Mesenchymal stem cell (in vitro differentiated cells and primary cell): Measurements from ENCODE around the gene DNAH3.
A peak's percentile ranks its signal among the peaks of the same experiment; 100 is the strongest.

Experiments used
- DNase-seq: peaks from one replicate; pipeline ENCODE4 v3.0.0-alpha.2; 2013
- H2AFZ ChIP-seq: one replicate; pipeline ENCODE4 v1.6.1; 2013; ENCODE audit warnings: low read depth, mild to moderate bottlenecking, control low read depth, inconsistent platforms, low read length, moderate library complexity
- H2AK5ac ChIP-seq: 2 replicates; pipeline ENCODE4 v1.6.1; 2013; ENCODE audit warnings: low read length, moderate library complexity, mild to moderate bottlenecking, inconsistent platforms; ENCODE audit not compliant: severe bottlenecking
- H2BK120ac ChIP-seq: one replicate; pipeline ENCODE4 v1.6.1; 2013; ENCODE audit warnings: low read depth, mild to moderate bottlenecking, inconsistent platforms, low read length, moderate library complexity
- H2BK12ac ChIP-seq, 2 experiments: one replicate each; pipeline ENCODE4 v1.6.1; 2013; ENCODE audit warnings: inconsistent platforms in 2 of 2, low read length in 2 of 2, mild to moderate bottlenecking in 2 of 2, moderate library complexity in 2 of 2, control low read depth in 1 of 2
- H2BK15ac ChIP-seq: one replicate; pipeline ENCODE4 v1.6.1; 2013; ENCODE audit warnings: mild to moderate bottlenecking, low read depth, inconsistent platforms; ENCODE audit not compliant: poor library complexity, severe bottlenecking
- H2BK5ac ChIP-seq: 2 replicates; pipeline ENCODE4 v1.6.1; 2013; ENCODE audit warnings: low read depth, mild to moderate bottlenecking, low read length, control low read depth, inconsistent platforms; ENCODE audit not compliant: poor library complexity, severe bottlenecking
- H3K14ac ChIP-seq, 2 experiments: one replicate each; pipeline ENCODE4 v1.6.1; 2013; ENCODE audit warnings: inconsistent platforms in 2 of 2, low read length in 2 of 2, control low read depth in 1 of 2, mild to moderate bottlenecking in 1 of 2, moderate library complexity in 1 of 2
- H3K18ac ChIP-seq, 2 experiments: one replicate each; pipeline ENCODE4 v1.6.1; 2013; ENCODE audit warnings: inconsistent platforms in 2 of 2, low read length in 2 of 2, control low read depth in 1 of 2, low read depth in 1 of 2, mild to moderate bottlenecking in 1 of 2
- H3K23ac ChIP-seq, 2 experiments: one replicate each; pipeline ENCODE4 v1.6.1; 2013; ENCODE audit warnings: inconsistent platforms in 2 of 2, low read length in 2 of 2, mild to moderate bottlenecking in 2 of 2, moderate library complexity in 2 of 2, control low read depth in 1 of 2
- H3K27ac ChIP-seq: 2 replicates; pipeline ENCODE4 v1.5.1; 2013; ENCODE audit warnings: mild to moderate bottlenecking, moderate library complexity, low read length, control low read depth, inconsistent platforms; ENCODE audit not compliant: poor library complexity, severe bottlenecking
- H3K27me3 ChIP-seq, 2 experiments: 2 replicates each; pipeline versions ENCODE4 v1.6.1 to v1.7.0; 2013; ENCODE audit warnings: low read length in 2 of 2, mild to moderate bottlenecking in 2 of 2, moderate library complexity in 2 of 2, control low read depth in 1 of 2, inconsistent platforms in 1 of 2; ENCODE audit not compliant: control insufficient read depth in 1 of 2, insufficient read depth in 1 of 2
- H3K36me3 ChIP-seq, 2 experiments: 2 replicates each; pipeline versions ENCODE4 v1.6.1 to v1.7.0; 2013; ENCODE audit warnings: low read length in 2 of 2, control low read depth in 1 of 2, inconsistent platforms in 1 of 2, low read depth in 1 of 2, mild to moderate bottlenecking in 1 of 2; ENCODE audit not compliant: insufficient read depth in 2 of 2, control insufficient read depth in 1 of 2
- H3K4ac ChIP-seq, 2 experiments: one replicate each; pipeline ENCODE4 v1.6.1; 2013; ENCODE audit warnings: inconsistent platforms in 2 of 2, low read length in 2 of 2, mild to moderate bottlenecking in 2 of 2, moderate library complexity in 2 of 2, control low read depth in 1 of 2, low read depth in 1 of 2
- H3K4me1 ChIP-seq: 2 replicates; pipeline ENCODE4 v1.6.1; 2013; ENCODE audit warnings: low read depth, low read length, control low read depth; ENCODE audit not compliant: control insufficient read depth, insufficient read depth
- H3K4me2 ChIP-seq: 2 replicates; pipeline ENCODE4 v1.6.1; 2013; ENCODE audit warnings: low read length, mild to moderate bottlenecking, inconsistent platforms; ENCODE audit not compliant: poor library complexity, severe bottlenecking
- H3K4me3 ChIP-seq, 2 experiments: 2 replicates each; pipeline versions ENCODE4 v1.5.1 to v1.7.0; 2013; ENCODE audit warnings: low read length in 2 of 2, mild to moderate bottlenecking in 2 of 2, control low read depth in 1 of 2, low read depth in 1 of 2; ENCODE audit not compliant: insufficient read depth in 1 of 2
- H3K79me1 ChIP-seq: replicated peaks from 2 replicates; pipeline ENCODE4 v1.6.1; 2013; ENCODE audit warnings: mild to moderate bottlenecking, control low read depth, low read length, inconsistent platforms; ENCODE audit not compliant: poor library complexity, severe bottlenecking
- H3K9ac ChIP-seq: 2 replicates; pipeline ENCODE4 v1.7.0; 2013; ENCODE audit warnings: mild to moderate bottlenecking, low read length, moderate library complexity
- H3K9me3 ChIP-seq: 2 replicates; pipeline ENCODE4 v1.7.0; 2013; ENCODE audit warnings: mild to moderate bottlenecking, low read length; ENCODE audit not compliant: control insufficient read depth
- H4K8ac ChIP-seq: one replicate; pipeline ENCODE4 v1.6.1; 2013; ENCODE audit warnings: inconsistent platforms, mild to moderate bottlenecking, low read length, moderate library complexity
- H4K91ac ChIP-seq: one replicate; pipeline ENCODE4 v1.6.1; 2013; ENCODE audit warnings: mild to moderate bottlenecking, low read length, inconsistent platforms
- WGBS: methylation state at CpG from one replicate; pipeline ENCODE4 v1.1.7; 2013; ENCODE audit warnings: mixed read lengths; 5-methylcytosine and 5-hydroxymethylcytosine counted together

Gene DNAH3

GRCh38 chr16:21185659-21186325, 35.1 kb upstream of the DNAH3 start:
- Histone ChIP-seq H3K9ac (no peak overlapping the region), H2BK120ac (no peak overlapping the region), H3K27ac (no peak overlapping the region), H4K91ac (no peak overlapping the region), H2AFZ (no peak overlapping the region), H3K79me1 (no peaks in the 10 kb centered on the region), H3K4me1 (peaks cover 8% of the 10 kb centered on the region), H3K4me2 (no peak overlapping the region), H3K27me3 (no peaks in the 10 kb centered on the region), H2BK12ac (no peak overlapping the region), H3K9me3 (peaks cover 13% of the 10 kb centered on the region), H3K23ac (no peak overlapping the region), H4K8ac (no peak overlapping the region), H3K18ac (no peak overlapping the region), H3K14ac (no peak overlapping the region), H2BK5ac (no peak overlapping the region), H2BK15ac (no peak overlapping the region), H3K4me3 (no peak overlapping the region), H2AK5ac (no peak overlapping the region), H3K4ac (no peak overlapping the region), H3K36me3 (peaks cover 12 to 27% of the 10 kb centered on the region in 2 experiments)
- DNase-seq: no peak
- WGBS: 94% methylated on average over 10 of the region's 12 CpGs

GRCh38 chr16:21184834-21185233, 34.2 kb upstream of the DNAH3 start:
- no peak overlapping the region for H3K4ac ChIP-seq
- H3K4me1 ChIP-seq: peaks cover 8% of the 10 kb centered on the region
- peaks cover 15 to 34% of the 10 kb centered on the region in 2 experiments for H3K36me3 ChIP-seq
- H4K91ac ChIP-seq: no peak overlapping the region
- no peak overlapping the region for H3K27ac ChIP-seq
- H2BK5ac ChIP-seq: no peak overlapping the region
- no peak overlapping the region for H2BK12ac ChIP-seq
- no peaks in the 10 kb centered on the region for H3K79me1 ChIP-seq
- no peak overlapping the region for H2AK5ac ChIP-seq
- H2AFZ ChIP-seq: no peak overlapping the region
- DNase-seq: peak; percentile 6
- H2BK120ac ChIP-seq: no peak overlapping the region
- H2BK15ac ChIP-seq: no peak overlapping the region
- no peak overlapping the region for H3K4me2 ChIP-seq
- H3K27me3 ChIP-seq: no peaks in the 10 kb centered on the region
- H3K18ac ChIP-seq: no peak overlapping the region
- H3K9me3 ChIP-seq: peaks cover 13% of the 10 kb centered on the region
- H3K14ac ChIP-seq: no peak overlapping the region
- no peak overlapping the region for H3K9ac ChIP-seq
- no peak overlapping the region for H3K4me3 ChIP-seq
- H3K23ac ChIP-seq: no peak overlapping the region
- no peak overlapping the region for H4K8ac ChIP-seq
- 89% methylated on average over 3 of the region's 3 CpGs for WGBS

GRCh38 chr16:21183995-21184394, 33.3 kb upstream of the DNAH3 start:
- Histone ChIP-seq H4K91ac (no peak overlapping the region), H3K4me1 (peaks cover 8% of the 10 kb centered on the region), H3K4ac (no peak overlapping the region), H3K27me3 (no peaks in the 10 kb centered on the region), H2AFZ (no peak overlapping the region), H2AK5ac (no peak overlapping the region), H3K4me2 (no peak overlapping the region), H3K18ac (no peak overlapping the region), H4K8ac (no peak overlapping the region), H2BK5ac (no peak overlapping the region), H3K14ac (no peak overlapping the region), H3K27ac (no peak overlapping the region), H3K4me3 (no peak overlapping the region), H3K36me3 (peaks cover 20 to 43% of the 10 kb centered on the region in 2 experiments), H3K23ac (no peak overlapping the region), H3K9me3 (peaks cover 13% of the 10 kb centered on the region), H3K9ac (no peak overlapping the region), H3K79me1 (no peaks in the 10 kb centered on the region), H2BK12ac (no peak overlapping the region), H2BK15ac (no peak overlapping the region), H2BK120ac (no peak overlapping the region)
- no peak for DNase-seq
- 100% methylated on average over 2 of the region's 3 CpGs for WGBS

- Histone ChIP-seq H3K27me3 (no peaks in the 10 kb centered on the region), H4K91ac (no peak overlapping the region), H3K27ac (no peak overlapping the region), H2BK15ac (no peak overlapping the region), H2BK5ac (no peak overlapping the region), H3K9me3 (peaks cover 13% of the 10 kb centered on the region), H3K4ac (no peak overlapping the region), H3K4me1 (no peaks in the 10 kb centered on the region), H2BK120ac (no peak overlapping the region), H3K4me2 (no peak overlapping the region), H3K36me3 (peaks cover 20 to 78% of the 10 kb centered on the region in 2 experiments), H3K4me3 (no peak overlapping the region), H3K79me1 (no peaks in the 10 kb centered on the region), H3K18ac (no peak overlapping the region), H2BK12ac (no peak overlapping the region), H2AK5ac (no peak overlapping the region), H4K8ac (no peak overlapping the region), H2AFZ (no peak overlapping the region), H3K9ac (no peak overlapping the region), H3K23ac (no peak overlapping the region), H3K14ac (no peak overlapping the region)
- WGBS: 100% methylated on average over 2 of the region's 3 CpGs
- no peak for DNase-seq
These were observed 29.3 kb upstream of the DNAH3 start for GRCh38 chr16:21179983-21180365.
